Iris pigment epithelial cell (primary cell): ENCODE data around the gene MRPL43.
A peak's percentile ranks its signal among the peaks of the same experiment; 100 is the strongest.
"Not testable (repeated sequence)": the region's sequence is repeated elsewhere in the genome, so short reads cannot be mapped to it uniquely, and the experiment has no call there.

Experiments used
- DNase-seq: peaks from one replicate; pipeline ENCODE4 v3.0.0-alpha.2; 2011; ENCODE audit warnings: low read depth

The MRPL43 gene

DNA sequence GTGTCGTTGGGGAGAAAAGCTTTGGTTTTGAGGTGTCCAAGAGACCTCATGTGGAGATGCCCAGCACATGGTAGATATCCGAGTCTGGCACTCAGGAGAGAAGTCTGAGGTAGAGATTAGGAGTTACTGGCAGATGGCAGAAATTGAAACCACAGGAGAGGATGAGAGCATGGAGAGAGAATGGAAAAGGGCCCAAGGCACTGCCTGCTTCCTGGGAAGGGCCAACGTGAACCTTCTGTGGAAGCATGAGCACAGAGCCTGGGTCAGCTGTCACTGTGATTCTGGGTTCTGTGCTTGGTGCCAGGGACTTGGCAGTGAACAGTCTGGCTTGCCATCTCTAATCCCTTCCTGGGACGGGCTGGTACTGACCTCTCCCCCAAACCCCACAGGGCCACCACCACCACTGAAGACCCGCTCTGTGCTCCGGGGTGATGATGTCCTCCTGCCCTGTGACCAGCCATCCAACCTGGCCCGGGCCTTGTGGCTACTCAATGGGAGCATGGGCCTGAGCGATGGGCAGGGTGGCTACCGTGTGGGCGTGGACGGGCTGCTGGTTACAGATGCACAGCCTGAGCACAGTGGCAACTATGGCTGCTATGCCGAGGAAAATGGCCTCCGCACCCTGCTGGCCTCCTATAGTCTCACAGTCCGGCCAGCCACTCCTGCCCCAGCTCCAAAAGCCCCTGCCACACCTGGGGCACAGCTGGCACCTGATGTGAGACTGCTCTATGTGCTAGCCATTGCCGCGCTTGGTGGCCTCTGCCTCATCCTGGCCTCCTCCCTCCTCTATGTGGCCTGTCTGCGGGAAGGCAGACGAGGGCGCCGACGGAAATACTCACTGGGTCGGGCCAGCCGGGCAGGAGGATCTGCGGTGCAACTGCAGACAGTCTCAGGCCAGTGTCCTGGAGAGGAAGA, 4.1 kb downstream of the MRPL43 start:
- no peak for DNase-seq

GRCh38 chr10:100981178-100981772, 6.0 kb downstream of the MRPL43 start:
- DNase-seq: no peak

DNA sequence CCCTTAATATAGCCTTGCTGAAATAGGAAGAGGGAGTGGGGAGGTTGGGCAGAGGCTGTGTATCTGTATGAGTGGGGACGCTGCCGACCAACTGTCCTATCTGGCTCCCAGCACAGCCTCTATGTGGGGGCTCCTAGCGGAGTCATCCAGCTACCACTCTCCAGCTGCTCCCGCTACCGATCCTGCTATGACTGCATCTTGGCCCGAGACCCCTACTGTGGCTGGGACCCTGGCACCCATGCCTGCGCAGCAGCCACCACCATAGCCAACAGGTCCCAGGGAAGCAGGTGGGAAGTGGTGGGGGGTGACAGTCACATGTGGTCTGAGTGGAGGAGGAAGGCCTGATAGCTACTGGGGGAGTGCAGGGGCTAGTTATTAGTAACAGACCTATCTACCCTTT, 6.6 kb downstream of the MRPL43 start:
- no peak for DNase-seq

- DNase-seq: no peak
Measured at GRCh38 chr10:100980311-100980710, 7.0 kb downstream of the MRPL43 start.

GRCh38 chr10:100979791-100980272, 7.5 kb downstream of the MRPL43 start:
- no peak for DNase-seq

DNA sequence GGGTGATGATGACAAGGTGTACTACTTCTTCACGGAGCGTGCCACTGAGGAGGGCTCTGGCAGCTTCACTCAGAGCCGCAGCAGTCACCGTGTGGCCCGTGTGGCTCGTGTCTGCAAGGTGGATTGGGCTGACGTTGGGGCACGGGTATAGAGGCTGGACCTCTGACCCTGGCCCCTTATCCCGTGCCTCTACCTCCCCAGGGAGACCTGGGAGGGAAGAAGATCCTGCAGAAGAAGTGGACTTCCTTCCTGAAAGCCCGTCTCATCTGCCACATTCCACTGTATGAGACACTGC, 8.4 kb downstream of the MRPL43 start:
- DNase-seq: no peak

- no peak for DNase-seq
Measured at GRCh38 chr10:100978121-100978900, 9.0 kb downstream of the MRPL43 start.

GRCh38 chr10:100977436-100977835, 9.9 kb downstream of the MRPL43 start:
- no peak for DNase-seq

GRCh38 chr10:100976906-100977305, 10.4 kb downstream of the MRPL43 start:
- no peak for DNase-seq

- not testable (repeated sequence) for DNase-seq
Measured at GRCh38 chr10:100975397-100975796, 11.9 kb downstream of the MRPL43 start.

DNA sequence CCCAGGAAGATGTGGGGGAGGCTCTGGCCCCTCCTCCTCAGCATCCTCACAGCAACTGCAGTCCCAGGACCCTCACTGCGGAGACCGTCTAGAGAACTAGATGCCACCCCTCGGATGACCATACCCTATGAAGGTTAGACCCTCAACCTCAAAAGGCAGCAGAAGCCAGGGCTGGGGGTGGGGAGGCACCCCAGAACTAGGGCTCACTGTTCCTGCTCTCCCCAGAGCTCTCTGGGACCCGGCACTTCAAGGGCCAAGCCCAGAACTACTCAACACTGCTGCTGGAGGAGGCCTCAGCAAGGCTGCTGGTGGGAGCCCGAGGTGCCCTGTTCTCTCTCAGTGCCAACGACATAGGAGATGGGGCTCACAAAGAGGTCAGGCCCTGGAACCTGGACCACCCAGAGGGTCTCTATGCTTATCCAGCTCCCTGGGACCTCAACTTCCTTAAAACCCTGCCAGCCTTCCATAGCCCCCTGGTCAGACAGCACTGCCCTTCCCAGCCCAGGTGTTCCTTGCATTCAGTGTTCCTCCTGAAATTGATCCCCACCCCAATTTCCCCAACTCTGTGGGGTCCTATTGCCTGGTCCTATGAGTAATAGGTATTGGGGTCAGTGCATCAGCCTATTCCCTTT, 14.3 kb downstream of the MRPL43 start:
- DNase-seq: no peak

GRCh38 chr10:100972115-100972903, 15.0 kb downstream of the MRPL43 start:
- DNase-seq: no peak

- DNase-seq: no peak
Measured at GRCh38 chr10:100970914-100971811, 16.1 kb downstream of the MRPL43 start.

DNA sequence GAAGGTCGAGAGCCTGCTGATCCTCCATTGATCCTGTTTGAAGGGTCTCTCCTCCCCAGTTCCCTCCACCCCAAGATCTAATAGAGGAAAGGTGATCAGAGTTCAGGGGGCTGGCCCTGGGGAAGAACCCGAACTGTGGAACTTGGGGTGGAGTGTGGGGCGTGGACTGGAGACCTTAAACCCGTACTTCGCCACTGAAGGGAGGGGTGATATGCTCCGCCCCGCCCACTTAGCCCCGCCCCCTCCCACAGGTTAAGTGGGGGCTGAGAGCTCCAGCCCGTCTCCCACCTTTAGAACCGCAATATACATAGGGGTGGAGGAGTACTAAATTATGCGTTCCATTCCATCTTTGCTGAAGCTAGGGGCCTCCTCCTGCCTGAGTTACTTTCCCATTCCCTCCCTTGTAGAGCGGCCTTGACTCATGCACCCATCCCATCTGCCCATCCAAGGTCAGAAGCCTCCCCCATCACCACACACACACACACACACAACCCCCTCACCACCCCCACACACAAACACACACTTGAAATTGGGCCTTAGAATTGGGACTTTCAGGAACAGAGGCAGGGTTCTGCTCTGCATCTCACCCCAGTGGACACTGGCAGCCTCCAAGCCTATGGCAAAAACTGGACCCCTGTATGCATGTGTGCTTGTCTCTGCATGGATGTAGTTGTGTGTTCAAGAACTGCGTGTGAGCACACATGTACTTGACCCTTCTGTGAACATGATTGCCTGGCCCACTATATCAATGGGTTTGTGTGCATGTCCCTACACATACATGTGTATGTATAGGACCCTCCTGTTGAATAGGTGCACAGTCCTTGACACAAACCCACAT, 17.0 kb downstream of the MRPL43 start:
- DNase-seq: no peak

- DNase-seq: peak; percentile 14
Measured at GRCh38 chr10:100969187-100970075, 17.9 kb downstream of the MRPL43 start, which contains the start of gene SEMA4G. SEMA4G (plus strand) TSS chr10:100969504; CDS start chr10:100972913, 3,409 bp downstream.

GRCh38 chr10:100968863-100969186, 18.5 kb downstream of the MRPL43 start:
- no peak for DNase-seq

GRCh38 chr10:100968062-100968736, 19.1 kb downstream of the MRPL43 start:
- DNase-seq: no peak

DNA sequence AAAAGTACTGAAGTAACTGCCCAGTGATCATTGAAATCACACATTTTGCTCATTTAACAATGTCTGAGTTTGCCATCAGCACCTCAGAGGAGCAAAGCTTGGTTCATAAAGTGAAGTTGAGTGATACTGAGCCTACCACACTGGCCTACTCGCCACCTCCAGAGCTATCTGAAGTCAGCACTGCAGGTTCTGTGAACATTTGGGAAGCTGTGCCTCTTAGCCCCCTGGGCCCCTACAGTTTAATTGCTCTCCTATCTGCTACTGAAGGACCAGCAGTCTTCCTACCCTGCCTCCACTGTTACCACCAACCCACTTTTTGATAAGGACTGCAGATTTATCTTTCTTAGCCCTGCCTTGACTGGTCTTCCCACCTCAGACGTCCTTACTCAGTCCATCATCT, 20.0 kb downstream of the MRPL43 start:
- no peak for DNase-seq
